Gastrocnemius medialis (tissue), 4 donors: ENCODE measurements around the gene CHMP5.

Source experiments
- CTCF ChIP-seq, 5 experiments: fragments of 450-650 bp in 3 of 5; fragments of 200-600 bp in 2 of 5; sonication (generic) in 2 of 5; IDR thresholded peaks in 4 of 5; conservative IDR thresholded peaks in 1 of 5; 1 replicate in 4 of 5; 2 replicates in 1 of 5; pipeline ENCODE4 v1.5.1; 2016 to 2019; ENCODE audit warnings: antibody characterized with exemption in 5 of 5, mild to moderate bottlenecking in 3 of 5, moderate library complexity in 3 of 5
- POLR2A ChIP-seq, 2 donors: fragments of 450-650 bp; IDR thresholded peaks; one replicate each; pipeline ENCODE4 v1.6.1; 2017; ENCODE audit warnings: antibody characterized with exemption in 2 of 2, mild to moderate bottlenecking in 2 of 2, moderate library complexity in 2 of 2

GRCh38 chr9:33255014-33255413 is 9.8 kb upstream of the CHMP5 start:
- no peak for TF ChIP-seq CTCF (IDR thresholded peaks at IDR 0.05 in 4 of 5, conservative IDR thresholded peaks at IDR 0.05 in 1 of 5)
- no peak for TF ChIP-seq POLR2A (IDR thresholded peaks at IDR 0.05)
